ENCODE measurements around the gene ATIC. TPM values are rescaled to one million over a fixed set of nuclear protein-coding genes. Genes with fewer than 3 reads are reported as not detected.

Gene ATIC
- total and polyA plus RNA-seq, 8 donors = 78.6 to 107 (median 97.9) TPM

DNA sequence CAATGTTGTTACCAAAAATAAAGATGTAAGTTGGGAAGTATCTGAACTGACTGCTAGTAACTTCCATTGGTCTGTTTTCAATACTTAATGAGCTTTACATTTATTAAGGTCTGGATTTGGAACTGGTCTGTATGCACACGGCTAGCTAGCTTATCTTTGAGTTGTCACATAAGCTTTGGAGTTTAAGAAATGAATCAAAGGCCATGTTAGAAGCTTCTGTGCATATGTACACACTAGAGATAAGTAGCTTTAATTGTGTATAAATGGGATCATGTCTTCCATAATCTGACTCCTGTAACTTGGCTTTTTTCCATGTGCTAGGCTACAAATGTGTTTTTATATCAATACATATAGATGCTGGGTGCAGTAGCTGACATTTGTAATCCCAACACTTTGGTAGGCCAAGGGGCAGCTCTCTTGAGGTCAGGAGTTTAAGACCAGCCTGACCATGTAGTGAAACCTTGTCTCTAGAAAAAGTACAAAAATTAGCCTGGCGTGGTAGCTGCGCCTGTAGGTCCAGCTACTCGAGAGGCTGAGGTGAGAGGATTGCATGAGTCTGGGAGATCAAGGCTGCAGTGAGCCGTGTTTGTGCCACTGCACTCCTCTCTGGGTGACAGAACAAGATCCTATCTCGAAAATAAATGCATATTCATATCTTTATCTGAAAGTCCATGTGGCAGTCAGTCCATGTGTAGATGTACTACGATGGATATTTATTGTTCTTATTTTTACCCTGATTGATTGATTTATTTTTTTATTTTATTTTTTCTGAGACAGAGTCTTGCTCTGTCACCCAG is 27.2 kb downstream of the ATIC start:
- TF ChIP-seq CTCF (IDR thresholded peaks at IDR 0.05) = no peak
- peaks cover 0 to 79% of the 10 kb centered on the region in 2 donors for H3K36me3 ChIP-seq
- H3K4me3 ChIP-seq = no peak overlapping the region
- H3K27me3 ChIP-seq = no peaks in the 10 kb centered on the region
- no peaks in the 10 kb centered on the region for H3K4me1 ChIP-seq
- H3K9me3 ChIP-seq = no peaks in the 10 kb centered on the region
- H3K27ac ChIP-seq = no peak overlapping the region
- intact Hi-C loops (cut with DNase I) = no loop called here
- ATAC-seq (no peak), DNase-seq (no peak)

- Histone ChIP-seq H3K4me1 (no peaks in the 10 kb centered on the region), H3K27ac (no peak overlapping the region), H3K9me3 (no peaks in the 10 kb centered on the region), H3K36me3 (peaks cover 0 to 75% of the 10 kb centered on the region in 2 donors), H3K4me3 (no peak overlapping the region), H3K27me3 (no peaks in the 10 kb centered on the region)
- intact Hi-C loops (cut with DNase I) = no loop called here
- no peak for DNase-seq
- ATAC-seq = peak; percentile 57
- TF ChIP-seq CTCF (IDR thresholded peaks at IDR 0.05) = no peak
Measured at GRCh38 chr2:215347878-215348277, 36.0 kb downstream of the ATIC start.

GRCh38 chr2:215352602-215353001 is 40.7 kb downstream of the ATIC start:
- Histone ChIP-seq H3K36me3 (peaks cover 0 to 40% of the 10 kb centered on the region in 2 donors), H3K27me3 (no peaks in the 10 kb centered on the region), H3K27ac (no peak overlapping the region), H3K4me1 (no peaks in the 10 kb centered on the region), H3K4me3 (no peak overlapping the region), H3K9me3 (no peaks in the 10 kb centered on the region)
- intact Hi-C loops (cut with DNase I) = no loop called here
- TF ChIP-seq CTCF (IDR thresholded peaks at IDR 0.05) = no peak
- DNase-seq = no peak
- ATAC-seq = no peak

- Histone ChIP-seq H3K27me3 (no peaks in the 10 kb centered on the region), H3K36me3 (peaks cover 0 to 20% of the 10 kb centered on the region in 2 donors), H3K27ac (peak overlapping the region in 1 of 2 donors; percentile 8), H3K4me1 (no peaks in the 10 kb centered on the region), H3K9me3 (no peaks in the 10 kb centered on the region), H3K4me3 (no peak overlapping the region)
- DNase-seq (peak in 2 of 4 donors; percentile 42 to 70), ATAC-seq (peak; percentile 57)
- TF ChIP-seq CTCF (IDR thresholded peaks at IDR 0.05) = no peak
- intact Hi-C loops (cut with DNase I) = no loop called here
Measured at GRCh38 chr2:215354771-215355695, 43.2 kb downstream of the ATIC start.

DNA sequence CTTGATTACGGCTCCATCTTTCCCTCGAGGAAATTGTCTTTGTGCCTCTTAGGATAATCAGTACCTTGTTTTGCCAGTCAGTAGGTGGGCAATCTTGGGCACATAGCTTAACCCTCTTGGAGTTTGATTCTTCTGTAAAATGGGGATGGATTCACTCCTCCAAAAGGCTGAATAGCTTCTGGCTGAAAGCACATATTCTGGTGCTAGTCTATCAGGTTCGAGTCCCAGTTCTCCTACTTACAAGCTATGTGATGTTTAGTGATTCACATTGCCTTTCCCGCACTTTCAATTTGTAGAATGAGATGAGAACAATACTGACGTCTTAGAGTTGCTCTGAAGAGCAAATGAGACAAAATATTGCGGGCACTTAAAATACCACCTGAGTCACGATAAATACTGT is 43.9 kb downstream of the ATIC start:
- no peaks in the 10 kb centered on the region for H3K4me1 ChIP-seq
- no peak for TF ChIP-seq CTCF (IDR thresholded peaks at IDR 0.05)
- no peak for DNase-seq
- no peaks in the 10 kb centered on the region for H3K9me3 ChIP-seq
- peaks cover 0 to 21% of the 10 kb centered on the region in 2 donors for H3K36me3 ChIP-seq
- no peaks in the 10 kb centered on the region for H3K27me3 ChIP-seq
- no peak for ATAC-seq
- H3K27ac ChIP-seq = no peak overlapping the region
- H3K4me3 ChIP-seq = no peak overlapping the region
- intact Hi-C loops (cut with DNase I) = no loop called here
